Endothelial cell of umbilical vein (primary cell): ENCODE data around the gene MN1.

Source experiments
- EZH2 ChIP-seq: IDR thresholded peaks from 2 replicates; pipeline ENCODE4 v1.6.1; 2012; ENCODE audit warnings: borderline replicate concordance, low read depth, mild to moderate bottlenecking, moderate library complexity, low read length, inconsistent platforms; ENCODE audit not compliant: severe bottlenecking
- FOS ChIP-seq: IDR thresholded peaks from 2 replicates; pipeline ENCODE4 v1.6.1; 2011; ENCODE audit warnings: mild to moderate bottlenecking, low read length, moderate library complexity, borderline replicate concordance; ENCODE audit not compliant: insufficient read depth
- JUN ChIP-seq: IDR thresholded peaks from 2 replicates; pipeline ENCODE4 v1.6.1; 2011; ENCODE audit warnings: borderline replicate concordance, low read depth; ENCODE audit not compliant: insufficient read length, insufficient read depth
- MYC ChIP-seq: IDR thresholded peaks from one replicate; pipeline ENCODE4 v1.6.1; 2011; ENCODE audit warnings: mild to moderate bottlenecking, low read depth, low read length
- POLR2A ChIP-seq: IDR thresholded peaks from 2 replicates; pipeline ENCODE4 v1.6.1; 2012; ENCODE audit warnings: low read depth, mild to moderate bottlenecking, control low read depth, low read length
- POLR2AphosphoS5 ChIP-seq: IDR thresholded peaks from 2 replicates; pipeline ENCODE4 v1.6.1; 2012; ENCODE audit warnings: low read depth, mild to moderate bottlenecking, control low read depth, low read length, moderate library complexity; ENCODE audit not compliant: insufficient read depth
- TF ChIP-seq, protein P1 (sequence below), 2 donors: IDR thresholded peaks; 1 replicate in 1 of 2; 2 replicates in 1 of 2; pipeline ENCODE4 v1.5.1; 2011; ENCODE audit warnings: low read length in 2 of 2, mild to moderate bottlenecking in 2 of 2, moderate library complexity in 2 of 2, control low read depth in 1 of 2, inconsistent platforms in 1 of 2, low read depth in 1 of 2; ENCODE audit not compliant: insufficient read depth in 1 of 2; ENCODE audit errors: extremely low read depth in 1 of 2
- TF ChIP-seq, protein P2 (sequence below): IDR thresholded peaks from 2 replicates; pipeline ENCODE4 v1.6.1; 2011; ENCODE audit not compliant: insufficient read depth, insufficient read length

GRCh38 chr22:27796829-27797519 is 4.6 kb downstream of the MN1 start:
- TF ChIP-seq, protein P1, sequence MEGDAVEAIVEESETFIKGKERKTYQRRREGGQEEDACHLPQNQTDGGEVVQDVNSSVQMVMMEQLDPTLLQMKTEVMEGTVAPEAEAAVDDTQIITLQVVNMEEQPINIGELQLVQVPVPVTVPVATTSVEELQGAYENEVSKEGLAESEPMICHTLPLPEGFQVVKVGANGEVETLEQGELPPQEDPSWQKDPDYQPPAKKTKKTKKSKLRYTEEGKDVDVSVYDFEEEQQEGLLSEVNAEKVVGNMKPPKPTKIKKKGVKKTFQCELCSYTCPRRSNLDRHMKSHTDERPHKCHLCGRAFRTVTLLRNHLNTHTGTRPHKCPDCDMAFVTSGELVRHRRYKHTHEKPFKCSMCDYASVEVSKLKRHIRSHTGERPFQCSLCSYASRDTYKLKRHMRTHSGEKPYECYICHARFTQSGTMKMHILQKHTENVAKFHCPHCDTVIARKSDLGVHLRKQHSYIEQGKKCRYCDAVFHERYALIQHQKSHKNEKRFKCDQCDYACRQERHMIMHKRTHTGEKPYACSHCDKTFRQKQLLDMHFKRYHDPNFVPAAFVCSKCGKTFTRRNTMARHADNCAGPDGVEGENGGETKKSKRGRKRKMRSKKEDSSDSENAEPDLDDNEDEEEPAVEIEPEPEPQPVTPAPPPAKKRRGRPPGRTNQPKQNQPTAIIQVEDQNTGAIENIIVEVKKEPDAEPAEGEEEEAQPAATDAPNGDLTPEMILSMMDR (IDR thresholded peaks at IDR 0.05; ENCODE audit: extremely low read depth in 1 of 2, insufficient read depth in 1 of 2, low read depth in 1 of 2, low read length in 2 of 2) = no peak
- TF ChIP-seq EZH2 (peak; percentile 36), POLR2A (no peak), POLR2AphosphoS5 (no peak), MYC (no peak), JUN (no peak), FOS (no peak)
- TF ChIP-seq, protein P2, sequence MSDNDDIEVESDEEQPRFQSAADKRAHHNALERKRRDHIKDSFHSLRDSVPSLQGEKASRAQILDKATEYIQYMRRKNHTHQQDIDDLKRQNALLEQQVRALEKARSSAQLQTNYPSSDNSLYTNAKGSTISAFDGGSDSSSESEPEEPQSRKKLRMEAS = no peak
